BLaER1 treated with 17β-estradiol and CSF1 and Interleukin-3, amounts not matched to agents 10 nM and 100 nM (cell line): ENCODE results near the gene DAD1.

Experiments used
- H3K27ac ChIP-seq, 11 experiments: shearing (Covaris generic); formaldehyde crosslinking; 2 replicates each; pipeline ENCODE4 v1.8.1; 2022
- H3K27me3 ChIP-seq, 11 experiments: shearing (Covaris generic); formaldehyde crosslinking; 2 replicates each; pipeline ENCODE4 v1.8.1; 2022
- H3K36me3 ChIP-seq, 11 experiments: shearing (Covaris generic); formaldehyde crosslinking; 2 replicates each; pipeline ENCODE4 v1.8.1; 2022
- H3K4me1 ChIP-seq, 10 experiments: shearing (Covaris generic); formaldehyde crosslinking; 2 replicates each; pipeline ENCODE4 v1.8.1; 2022
- H3K4me2 ChIP-seq, 11 experiments: shearing (Covaris generic); formaldehyde crosslinking; 2 replicates each; pipeline ENCODE4 v1.8.1; 2022
- H3K4me3 ChIP-seq, 10 experiments: shearing (Covaris generic); formaldehyde crosslinking; 2 replicates each; pipeline ENCODE4 v1.8.1; 2022
- H3K9ac ChIP-seq, 11 experiments: shearing (Covaris generic); formaldehyde crosslinking; 2 replicates each; pipeline ENCODE4 v1.8.1; 2022
- H3K9me3 ChIP-seq, 11 experiments: shearing (Covaris generic); formaldehyde crosslinking; replicated peaks in 1 of 11; 2 replicates each; pipeline ENCODE4 v1.8.1; 2022
- H4K20me1 ChIP-seq, 11 experiments: shearing (Covaris generic); formaldehyde crosslinking; 2 replicates each; pipeline ENCODE4 v1.8.1; 2022
- Cebpa-rat ChIP-seq, 11 experiments: shearing (Covaris generic); IDR thresholded peaks; 2 replicates each; pipeline ENCODE4 v1.8.1; 2022

The DAD1 gene

DNA sequence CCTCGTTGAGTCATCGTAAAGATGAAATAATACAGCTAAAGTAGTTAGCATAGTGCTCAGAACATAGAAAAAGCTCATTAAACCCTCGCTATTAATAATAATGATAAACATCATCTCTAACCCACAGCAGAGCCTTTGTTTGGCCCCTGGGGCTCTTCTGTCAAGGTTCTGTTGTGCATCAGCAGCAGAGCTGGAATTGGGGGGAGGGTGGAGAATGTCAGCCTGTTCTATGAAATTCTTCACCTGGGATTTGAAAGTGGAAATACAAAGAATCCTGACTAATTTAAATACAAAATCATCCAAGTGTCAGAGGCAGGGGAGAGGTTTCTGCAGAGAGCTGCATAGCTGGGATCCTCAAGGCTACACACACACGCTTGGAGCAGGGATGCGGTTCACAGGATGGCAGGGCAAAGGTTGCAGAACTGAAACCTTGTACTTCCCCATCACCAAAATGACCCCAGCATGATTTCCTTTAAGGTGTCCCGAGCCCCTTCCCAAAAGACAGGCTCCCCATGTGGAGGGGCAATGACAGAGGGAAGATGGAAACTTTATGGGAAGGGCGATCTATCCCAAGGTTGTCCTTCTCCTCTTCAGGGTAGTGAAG is 71.8 kb downstream of the DAD1 start:
- Histone ChIP-seq H3K9me3 (no peaks in the 10 kb centered on the region; a peak in 1 of 22 replicates), H4K20me1 (peaks cover 0 to 99% (median 0%) of the 10 kb centered on the region in 11 experiments; a peak in 8 of 22 replicates), H3K27me3 (no peaks in the 10 kb centered on the region), H3K36me3 (peaks cover 0 to 100% (median 77%) of the 10 kb centered on the region in 11 experiments; a peak in 14 of 22 replicates), H3K9ac (0 out of 22 replicates have a peak overlapping the region, but pooled peaks of 1 of the 11 experiments have one; percentile 7), H3K4me3 (no peak overlapping the region), H3K4me1 (peaks cover 50 to 98% (median 92%) of the 10 kb centered on the region in 10 experiments), H3K4me2 (peak overlapping the region; percentile 14 to 60 (median 32); a peak in 18 of 22 replicates), H3K27ac (peak overlapping the region in 5 of 11 experiments; percentile 5 to 44 (median 15); a peak in 7 of 22 replicates)
- TF ChIP-seq Cebpa-rat (IDR thresholded peaks at IDR 0.05): no peak

- Histone ChIP-seq H3K4me2 (peak overlapping the region in 7 of 11 experiments; percentile 20 to 57 (median 31); a peak in 8 of 22 replicates), H3K9me3 (no peaks in the 10 kb centered on the region; a peak in 1 of 22 replicates), H3K9ac (no peak overlapping the region; a peak in 1 of 22 replicates), H3K4me1 (peaks cover 46 to 98% (median 90%) of the 10 kb centered on the region in 10 experiments), H3K4me3 (no peak overlapping the region), H3K27me3 (no peaks in the 10 kb centered on the region), H3K27ac (peak overlapping the region in 1 of 11 experiments; percentile 8; a peak in 1 of 22 replicates), H4K20me1 (peaks cover 0 to 99% (median 0%) of the 10 kb centered on the region in 11 experiments; a peak in 8 of 22 replicates), H3K36me3 (peaks cover 0 to 100% (median 65%) of the 10 kb centered on the region in 11 experiments; a peak in 14 of 22 replicates)
- no peak for TF ChIP-seq Cebpa-rat (IDR thresholded peaks at IDR 0.05)
Measured at GRCh38 chr14:22515929-22516328, 73.1 kb downstream of the DAD1 start.
